IPS-NIHi7 (cell line): ENCODE results near the gene PCTP.

Source experiments
- DNase-seq: peaks from one replicate; pipeline ENCODE4 v3.0.0; 2012; ENCODE audit warnings: mixed read lengths; ENCODE audit errors: extremely low spot score

PCTP gene

GRCh38 chr17:55794725-55795482, 44.1 kb downstream of the PCTP start:
- no peak for DNase-seq

GRCh38 chr17:55806745-55807495, 56.1 kb downstream of the PCTP start:
- no peak for DNase-seq

GRCh38 chr17:55811536-55811935, 60.7 kb downstream of the PCTP start:
- DNase-seq: no peak

GRCh38 chr17:55812323-55812722, 61.5 kb downstream of the PCTP start:
- no peak for DNase-seq

- no peak for DNase-seq
Observed at GRCh38 chr17:55813944-55814343, 63.1 kb downstream of the PCTP start.

GRCh38 chr17:55814377-55814776, 63.5 kb downstream of the PCTP start:
- no peak for DNase-seq

- no peak for DNase-seq
Observed at GRCh38 chr17:55816532-55817396, 65.9 kb downstream of the PCTP start.

- no peak for DNase-seq
Observed at GRCh38 chr17:55817397-55817709, 66.5 kb downstream of the PCTP start.

- DNase-seq: no peak
Observed at GRCh38 chr17:55818026-55818425, 67.2 kb downstream of the PCTP start.

GRCh38 chr17:55818451-55819375, 67.9 kb downstream of the PCTP start:
- DNase-seq: no peak

GRCh38 chr17:55820675-55821074, 69.8 kb downstream of the PCTP start:
- DNase-seq: no peak

GRCh38 chr17:55822028-55822427, 71.2 kb downstream of the PCTP start:
- no peak for DNase-seq

GRCh38 chr17:55825213-55825612, 74.4 kb downstream of the PCTP start:
- DNase-seq: peak; percentile 44
